Astrocyte (in vitro differentiated cells and primary cell): ENCODE measurements around the gene APOBEC3F. TPM values are rescaled to one million over a fixed set of nuclear protein-coding genes. Genes with fewer than 3 reads are reported as not detected.
A peak's percentile ranks its signal among the peaks of the same experiment; 100 is the strongest.
"Not testable (repeated sequence)": the region's sequence is repeated elsewhere in the genome, so short reads cannot be mapped to it uniquely, and the experiment has no call there.

Source experiments
- DNase-seq: peaks from one replicate; pipeline ENCODE4 v3.0.0-alpha.2; 2010; ENCODE audit warnings: low read depth
- FAIRE-seq: peaks from 2 replicates; lab custom pipeline; 2011; peaks lifted over from hg19 to GRCh38; lab: Jason Lieb, UNC
- H2AFZ ChIP-seq: 2 replicates; pipeline ENCODE4 v1.6.0; 2012; ENCODE audit warnings: low read depth, low read length, inconsistent platforms
- H3K27ac ChIP-seq: 2 replicates; pipeline ENCODE4 v1.5.1; 2011; ENCODE audit warnings: low read depth, low read length, inconsistent platforms
- H3K27me3 ChIP-seq: 2 replicates; pipeline ENCODE4 v1.6.0; 2011; ENCODE audit warnings: low read length, inconsistent platforms; ENCODE audit not compliant: insufficient read depth
- H3K36me3 ChIP-seq: 2 replicates; pipeline ENCODE4 v1.5.1; 2011; ENCODE audit warnings: low read length, inconsistent platforms; ENCODE audit not compliant: insufficient read depth
- H3K4me1 ChIP-seq: 2 replicates; pipeline ENCODE4 v1.5.1; 2011; ENCODE audit warnings: low read length, inconsistent platforms; ENCODE audit not compliant: insufficient read depth
- H3K4me2 ChIP-seq: 2 replicates; pipeline ENCODE4 v1.6.0; 2012; ENCODE audit warnings: low read length, inconsistent platforms
- H3K4me3 ChIP-seq: 2 replicates; pipeline ENCODE4 v1.5.1; 2011; ENCODE audit warnings: low read depth, mild to moderate bottlenecking, low read length, inconsistent platforms; ENCODE audit not compliant: insufficient read depth
- H3K79me2 ChIP-seq: 2 replicates; pipeline ENCODE4 v1.6.0; 2012; ENCODE audit warnings: mild to moderate bottlenecking, low read length, inconsistent platforms; ENCODE audit not compliant: insufficient read depth
- H3K9ac ChIP-seq: 2 replicates; pipeline ENCODE4 v1.6.0; 2012; ENCODE audit warnings: mild to moderate bottlenecking, low read length, inconsistent platforms
- H3K9me3 ChIP-seq: 2 replicates; pipeline ENCODE4 v1.5.1; 2012; ENCODE audit warnings: low read depth, mild to moderate bottlenecking, low read length, inconsistent platforms; ENCODE audit not compliant: insufficient read depth
- H4K20me1 ChIP-seq: 2 replicates; pipeline ENCODE4 v1.6.0; 2012; ENCODE audit warnings: low read length, inconsistent platforms; ENCODE audit not compliant: insufficient read depth
- H3K27ac Mint-ChIP-seq: one replicate; pipeline ENCODE4 v1.8.0; 2021; ENCODE audit warnings: mild to moderate bottlenecking, mixed read lengths; ENCODE audit not compliant: unreplicated experiment
- H3K27me3 Mint-ChIP-seq: one replicate; pipeline ENCODE4 v1.8.0; 2021; ENCODE audit warnings: low read depth, mixed read lengths; ENCODE audit not compliant: unreplicated experiment
- H3K36me3 Mint-ChIP-seq: one replicate; pipeline ENCODE4 v1.8.0; 2021; ENCODE audit warnings: low read depth, mixed read lengths; ENCODE audit not compliant: unreplicated experiment
- H3K4me1 Mint-ChIP-seq: one replicate; pipeline ENCODE4 v1.8.0; 2021; ENCODE audit warnings: low read depth, mixed read lengths; ENCODE audit not compliant: unreplicated experiment
- H3K4me3 Mint-ChIP-seq: one replicate; pipeline ENCODE4 v1.8.0; 2021; ENCODE audit warnings: mild to moderate bottlenecking, moderate library complexity, mixed read lengths; ENCODE audit not compliant: unreplicated experiment
- H3K9me3 Mint-ChIP-seq: one replicate; pipeline ENCODE4 v1.8.0; 2021; ENCODE audit warnings: mild to moderate bottlenecking, mixed read lengths; ENCODE audit not compliant: unreplicated experiment
- CTCF ChIP-seq: IDR thresholded peaks from 2 replicates; pipeline ENCODE4 v1.5.1; 2011; ENCODE audit warnings: low read depth, mild to moderate bottlenecking, inconsistent platforms, low read length, moderate library complexity; ENCODE audit not compliant: insufficient read depth
- EZH2 ChIP-seq: IDR thresholded peaks from 2 replicates; pipeline ENCODE4 v1.6.1; 2012; ENCODE audit warnings: mild to moderate bottlenecking, low read length, inconsistent platforms; ENCODE audit not compliant: insufficient read depth
- total RNA-seq: library from RNA; stranded (reverse); gene quantifications from 2 replicates; pipeline ENCODE4 v1.2.1, GENCODE V29; 2021

Gene APOBEC3F
- total RNA-seq, 1 donor from 2014 or later = 10.4 TPM

DNA sequence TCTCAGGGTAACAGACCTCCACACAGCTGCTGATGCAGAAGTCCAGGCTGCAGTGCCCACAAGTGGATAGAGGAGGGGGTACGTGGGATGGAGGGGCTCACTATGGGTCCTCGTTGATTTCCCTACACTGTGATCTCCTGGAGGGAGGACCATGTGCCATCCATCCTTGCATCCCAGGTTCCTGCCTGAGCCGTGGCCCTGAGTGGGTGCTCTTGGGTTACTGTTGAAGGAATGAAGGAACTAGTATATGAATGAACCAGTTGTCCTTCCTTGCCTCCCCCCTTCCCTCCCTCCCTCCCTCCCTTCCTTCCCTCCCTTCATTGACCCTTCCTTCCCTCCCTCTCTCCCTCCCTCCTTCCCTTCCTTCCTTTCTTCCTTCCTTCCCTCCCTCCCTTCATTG lies 43.1 kb upstream of the APOBEC3F start:
- H3K36me3 Mint-ChIP-seq = no peaks in the 10 kb centered on the region
- Histone ChIP-seq H3K27ac (no peak overlapping the region), H3K9ac (no peak overlapping the region), H3K9me3 (no peaks in the 10 kb centered on the region), H3K4me3 (no peak overlapping the region), H3K4me2 (no peak overlapping the region), H3K79me2 (no peaks in the 10 kb centered on the region), H3K36me3 (no peaks in the 10 kb centered on the region), H2AFZ (no peak overlapping the region), H3K27me3 (peaks cover 7% of the 10 kb centered on the region), H3K4me1 (no peaks in the 10 kb centered on the region), H4K20me1 (no peaks in the 10 kb centered on the region)
- H3K27me3 Mint-ChIP-seq = peaks cover 21% of the 10 kb centered on the region
- no peak overlapping the region for H3K27ac Mint-ChIP-seq
- no peak overlapping the region for H3K4me3 Mint-ChIP-seq
- FAIRE-seq (no peak), DNase-seq (no peak)
- H3K9me3 Mint-ChIP-seq = peaks cover 1% of the 10 kb centered on the region
- TF ChIP-seq CTCF = no peak
- no peak for TF ChIP-seq EZH2
- peaks cover 4% of the 10 kb centered on the region for H3K4me1 Mint-ChIP-seq

DNA sequence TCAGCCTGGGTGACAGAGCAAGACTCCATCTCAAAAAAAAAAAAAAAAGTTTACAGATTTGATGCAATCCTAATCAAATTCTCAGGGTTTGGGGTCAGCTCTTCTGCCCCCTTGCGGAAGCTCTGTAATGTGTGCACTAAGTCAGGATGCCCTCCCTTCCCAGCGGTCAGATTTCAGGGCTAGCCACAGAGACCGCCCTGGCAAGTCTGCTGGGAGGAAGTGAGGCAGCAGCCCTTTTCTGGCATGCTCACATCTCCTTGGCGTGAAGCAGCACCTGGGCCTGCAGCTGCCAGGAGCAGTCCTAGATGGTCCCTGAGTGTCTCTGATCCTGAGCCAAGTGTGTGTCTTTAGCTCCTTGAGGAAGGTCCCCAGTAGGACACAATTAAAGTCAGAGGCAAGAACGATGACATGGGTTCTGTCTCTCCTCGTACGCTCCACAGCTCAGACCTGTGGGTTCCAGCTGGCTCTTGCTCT lies 37.5 kb upstream of the APOBEC3F start:
- H3K4me1 Mint-ChIP-seq = no peaks in the 10 kb centered on the region
- no peak overlapping the region for H3K4me3 Mint-ChIP-seq
- Histone ChIP-seq H3K4me2 (peak overlapping the region; percentile 9), H3K4me3 (no peak overlapping the region), H2AFZ (peak overlapping the region; percentile 74), H3K4me1 (peaks cover 4% of the 10 kb centered on the region), H4K20me1 (no peaks in the 10 kb centered on the region), H3K27me3 (peaks cover 7% of the 10 kb centered on the region), H3K36me3 (no peaks in the 10 kb centered on the region), H3K9ac (no peak overlapping the region), H3K27ac (no peak overlapping the region), H3K79me2 (no peaks in the 10 kb centered on the region), H3K9me3 (no peaks in the 10 kb centered on the region)
- H3K27me3 Mint-ChIP-seq = peaks cover 11% of the 10 kb centered on the region
- FAIRE-seq (no peak), DNase-seq (peak; percentile 72)
- H3K27ac Mint-ChIP-seq = no peak overlapping the region
- TF ChIP-seq CTCF = peak; percentile 69
- no peak for TF ChIP-seq EZH2
- peaks cover 1% of the 10 kb centered on the region for H3K9me3 Mint-ChIP-seq
- H3K36me3 Mint-ChIP-seq = no peaks in the 10 kb centered on the region

GRCh38 chr22:39007177-39007576 lies 33.5 kb upstream of the APOBEC3F start:
- no peak overlapping the region for H2AFZ ChIP-seq
- no peaks in the 10 kb centered on the region for H3K4me1 Mint-ChIP-seq
- TF ChIP-seq EZH2 (no peak), CTCF (no peak)
- no peak for FAIRE-seq
- H3K9me3 Mint-ChIP-seq = no peaks in the 10 kb centered on the region
- H3K27me3 ChIP-seq = no peaks in the 10 kb centered on the region
- peaks cover 2% of the 10 kb centered on the region for H3K27me3 Mint-ChIP-seq
- no peaks in the 10 kb centered on the region for H4K20me1 ChIP-seq
- no peak overlapping the region for H3K4me3 ChIP-seq
- peaks cover 4% of the 10 kb centered on the region for H3K4me1 ChIP-seq
- no peak overlapping the region for H3K27ac Mint-ChIP-seq
- no peaks in the 10 kb centered on the region for H3K79me2 ChIP-seq
- H3K9me3 ChIP-seq = no peaks in the 10 kb centered on the region
- H3K36me3 Mint-ChIP-seq = no peaks in the 10 kb centered on the region
- no peak for DNase-seq
- H3K27ac ChIP-seq = no peak overlapping the region
- no peaks in the 10 kb centered on the region for H3K36me3 ChIP-seq
- no peak overlapping the region for H3K4me2 ChIP-seq
- no peak overlapping the region for H3K9ac ChIP-seq
- no peak overlapping the region for H3K4me3 Mint-ChIP-seq

DNA sequence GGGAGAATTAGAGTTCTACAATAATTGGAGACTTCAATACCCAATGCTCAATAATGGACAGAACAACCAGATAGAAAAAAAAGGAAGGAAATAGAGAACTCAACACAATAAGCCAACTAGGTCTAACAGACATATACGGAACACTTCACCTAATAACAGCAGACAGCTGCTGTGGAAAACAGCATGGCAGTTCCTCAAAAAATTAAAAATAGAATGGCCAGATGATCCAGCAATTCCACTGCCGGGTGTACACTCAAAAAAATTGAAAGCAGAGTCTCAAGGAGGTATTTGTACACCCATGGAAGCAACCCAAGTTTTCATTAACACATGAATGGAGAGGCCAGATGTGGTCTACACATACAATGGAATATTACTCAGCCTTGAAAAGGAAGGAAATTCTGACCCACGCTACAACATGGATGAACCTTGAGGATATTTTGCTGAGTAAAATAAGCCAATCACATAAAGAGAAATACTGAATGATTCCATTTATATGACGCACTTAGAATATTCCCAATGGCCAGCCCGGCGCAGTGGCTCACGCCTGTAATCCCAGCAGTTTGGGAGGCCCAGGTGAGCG lies 32.3 kb upstream of the APOBEC3F start:
- not testable (repeated sequence) for H3K79me2 ChIP-seq, H3K27me3 ChIP-seq, H3K27ac ChIP-seq, H2AFZ ChIP-seq, H3K27ac Mint-ChIP-seq, H3K9me3 ChIP-seq, H3K36me3 Mint-ChIP-seq, FAIRE-seq, H3K36me3 ChIP-seq, H3K9me3 Mint-ChIP-seq, H3K4me1 Mint-ChIP-seq, H3K4me3 Mint-ChIP-seq, H4K20me1 ChIP-seq, H3K9ac ChIP-seq, DNase-seq, H3K4me2 ChIP-seq, H3K4me3 ChIP-seq, H3K4me1 ChIP-seq, H3K27me3 Mint-ChIP-seq
